ENCODE results near the gene RGS21. TPM values are rescaled to one million over a fixed set of nuclear protein-coding genes. Genes with fewer than 3 reads are reported as not detected.
"Not testable (repeated sequence)": the region's sequence is repeated elsewhere in the genome, so short reads cannot be mapped to it uniquely, and the experiment has no call there.

Gene RGS21
- total and polyA plus RNA-seq, 2 of the 13 experiments (the other 11 are each of a cell fraction or from before 2014, with no cell fraction given): not detected

DNA sequence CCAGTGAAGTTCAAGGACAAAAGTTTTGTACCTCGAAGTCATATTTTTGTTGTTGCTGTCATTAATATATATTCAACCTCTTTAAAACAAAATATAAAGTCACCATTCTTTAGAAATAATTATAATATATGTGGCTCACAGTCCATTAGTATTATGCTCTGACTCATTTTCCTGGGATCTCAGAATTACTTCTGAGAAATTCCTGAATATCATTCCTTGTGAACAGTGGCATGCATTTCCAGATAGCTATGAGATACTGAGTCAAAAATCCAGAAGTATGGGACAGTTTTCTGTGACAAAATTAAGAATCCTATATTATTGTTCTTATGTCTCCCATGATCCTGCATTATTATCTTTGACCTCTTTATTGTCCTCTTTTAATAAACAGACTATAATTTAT is 13.8 kb upstream of the RGS21 start (continued):
- TF ChIP-seq, protein P1, sequence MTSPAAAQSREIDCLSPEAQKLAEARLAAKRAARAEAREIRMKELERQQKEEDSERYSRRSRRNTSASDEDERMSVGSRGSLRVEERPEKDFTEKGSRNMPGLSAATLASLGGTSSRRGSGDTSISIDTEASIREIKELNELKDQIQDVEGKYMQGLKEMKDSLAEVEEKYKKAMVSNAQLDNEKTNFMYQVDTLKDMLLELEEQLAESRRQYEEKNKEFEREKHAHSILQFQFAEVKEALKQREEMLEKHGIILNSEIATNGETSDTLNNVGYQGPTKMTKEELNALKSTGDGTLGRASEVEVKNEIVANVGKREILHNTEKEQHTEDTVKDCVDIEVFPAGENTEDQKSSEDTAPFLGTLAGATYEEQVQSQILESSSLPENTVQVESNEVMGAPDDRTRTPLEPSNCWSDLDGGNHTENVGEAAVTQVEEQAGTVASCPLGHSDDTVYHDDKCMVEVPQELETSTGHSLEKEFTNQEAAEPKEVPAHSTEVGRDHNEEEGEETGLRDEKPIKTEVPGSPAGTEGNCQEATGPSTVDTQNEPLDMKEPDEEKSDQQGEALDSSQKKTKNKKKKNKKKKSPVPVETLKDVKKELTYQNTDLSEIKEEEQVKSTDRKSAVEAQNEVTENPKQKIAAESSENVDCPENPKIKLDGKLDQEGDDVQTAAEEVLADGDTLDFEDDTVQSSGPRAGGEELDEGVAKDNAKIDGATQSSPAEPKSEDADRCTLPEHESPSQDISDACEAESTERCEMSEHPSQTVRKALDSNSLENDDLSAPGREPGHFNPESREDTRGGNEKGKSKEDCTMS (CRISPR knock-in tag; conservative IDR thresholded peaks at IDR 0.05): no peak
- TF ChIP-seq ZZZ3 (CRISPR knock-in tag; IDR thresholded peaks at IDR 0.05; ENCODE audit: borderline replicate concordance) (no peak), ZSCAN30 (CRISPR knock-in tag; IDR thresholded peaks at IDR 0.05) (no peak), ZNF674 (CRISPR knock-in tag; IDR thresholded peaks at IDR 0.05; ENCODE audit: low read depth) (no peak), ZNF382 (CRISPR knock-in tag; IDR thresholded peaks at IDR 0.05; ENCODE audit: borderline replicate concordance) (no peak), MIER2 (CRISPR knock-in tag; IDR thresholded peaks at IDR 0.05) (no peak), AGO2 (optimal IDR thresholded peaks at IDR 0.05; ENCODE audit: low read depth, low read length) (no peak), GATA4 (IDR thresholded peaks at IDR 0.05; ENCODE audit: borderline replicate concordance, low read depth) (no peak), ZNF616 (CRISPR knock-in tag; IDR thresholded peaks at IDR 0.05; ENCODE audit: low read depth) (no peak), ZNF430 (CRISPR knock-in tag; IDR thresholded peaks at IDR 0.05) (no peak)

DNA sequence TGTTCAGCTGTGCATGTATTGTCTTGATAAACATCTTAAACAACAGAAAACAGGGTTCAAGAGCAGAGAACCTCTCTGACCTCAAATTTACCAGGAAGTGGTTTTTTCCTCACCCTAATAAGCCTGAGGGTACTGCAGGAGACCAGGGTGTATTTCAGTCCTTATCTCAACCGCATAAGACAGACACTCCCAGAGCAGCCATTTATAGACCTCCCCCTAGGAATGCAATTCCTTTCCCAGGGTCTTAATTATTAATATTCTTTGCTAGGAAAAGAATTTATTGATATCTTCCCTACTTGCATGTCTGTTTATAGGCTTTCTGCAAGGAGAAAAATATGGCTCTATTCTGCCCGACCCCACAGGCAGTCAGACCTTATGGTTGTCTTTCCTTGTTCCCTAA is 8.5 kb upstream of the RGS21 start:
- H3K4me3 ChIP-seq (replicated peaks in 1 of 3; ENCODE audit: insufficient read depth in 1 of 3, low read depth in 2 of 3, low read length in 3 of 3); intact Hi-C loops (cut with micrococcal nuclease; ENCODE audit: unreplicated experiment); H3K9me3 ChIP-seq (ENCODE audit: low read length); ATAC-seq; BruUV-seq (replicated peaks); H3K36me3 ChIP-seq (replicated peaks in 1 of 2; ENCODE audit: control insufficient read depth in 1 of 2, insufficient read depth in 2 of 2, low read length in 2 of 2); H3K27ac ChIP-seq (ENCODE audit: extremely low read length, insufficient read depth, low read length); H2AFZ ChIP-seq (ENCODE audit: low read length); H3K27me3 ChIP-seq (ENCODE audit: control insufficient read depth in 1 of 2, insufficient read depth in 2 of 2, low read length in 2 of 2); FAIRE-seq; H3K4me1 ChIP-seq (ENCODE audit: insufficient read depth, low read length); H3K79me2 ChIP-seq (ENCODE audit: insufficient read depth, low read length); DNase-seq (ENCODE audit: low spot score); CTCF ChIA-PET (ENCODE audit: low intra/inter-chr PET ratio, low total read pairs); H4K20me1 ChIP-seq (ENCODE audit: insufficient read depth, low read length); POLR2A ChIA-PET; in situ Hi-C loops (cut with HindIII; ENCODE audit: extremely low pct_ligation_motif_present, low pct_unique_long_range_greater_than_20kb); H3K4me2 ChIP-seq (ENCODE audit: low read depth, low read length); H3K9ac ChIP-seq (ENCODE audit: insufficient read depth, low read depth, low read length): not testable (repeated sequence)
- 21% methylated on average over 2 of the region's 2 CpGs for WGBS (ENCODE audit: low lambda C conversion rate)

Data from HepG2 (cell line).